HS-5 (cell line): ENCODE data around the gene CD226.
"Not testable (repeated sequence)": the region's sequence is repeated elsewhere in the genome, so short reads cannot be mapped to it uniquely, and the experiment has no call there.

Experiments
- DNase-seq: peaks from one replicate; pipeline ENCODE4 v3.0.0-alpha.2; 2012; ENCODE audit warnings: low read depth

Gene CD226

DNA sequence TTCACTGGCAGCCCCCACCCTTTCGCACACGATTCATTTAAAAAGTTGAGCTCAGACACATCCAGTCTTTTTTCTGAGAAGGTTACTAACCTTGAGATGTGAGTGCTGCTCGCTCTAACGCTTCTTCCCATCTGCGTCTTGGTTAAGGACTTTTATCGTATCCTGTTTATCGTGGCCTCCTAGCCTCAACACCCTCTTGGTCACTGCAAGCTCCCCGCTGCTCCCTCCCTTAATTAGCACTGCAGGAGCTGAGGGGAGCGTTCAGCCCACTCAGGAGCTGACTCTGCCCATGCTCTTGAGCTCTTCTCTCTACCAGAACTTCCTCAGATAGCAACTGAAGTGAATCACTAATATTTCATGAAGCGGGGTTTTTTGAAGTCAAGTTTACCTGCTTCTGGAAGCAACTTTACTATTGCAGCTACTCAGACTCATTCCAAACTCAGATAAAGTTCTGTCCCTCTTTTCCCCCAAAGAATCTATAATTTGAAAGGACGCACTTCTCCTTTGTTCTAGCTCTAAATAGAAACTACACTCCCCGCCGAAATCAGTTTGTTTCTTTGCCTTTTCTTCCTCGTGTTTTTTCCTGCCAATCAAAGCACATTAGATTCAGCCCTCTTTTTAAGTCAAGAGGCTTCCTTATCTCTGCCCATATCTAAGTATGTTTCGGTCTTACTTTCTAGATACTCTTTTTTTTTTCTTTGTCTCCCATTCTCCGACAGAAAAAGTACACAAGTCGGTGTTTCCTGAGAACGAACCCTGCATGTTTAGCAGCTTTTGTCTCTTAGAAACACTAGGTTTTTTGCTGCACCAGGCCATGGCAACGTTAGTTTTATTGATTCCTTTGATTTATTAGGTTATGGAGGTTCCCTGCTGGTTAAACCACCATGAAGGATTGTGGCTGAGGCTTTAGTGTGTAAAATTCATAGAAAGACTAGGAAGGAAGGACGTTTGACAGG is 9.3 kb upstream of the CD226 start:
- no peak for DNase-seq

DNA sequence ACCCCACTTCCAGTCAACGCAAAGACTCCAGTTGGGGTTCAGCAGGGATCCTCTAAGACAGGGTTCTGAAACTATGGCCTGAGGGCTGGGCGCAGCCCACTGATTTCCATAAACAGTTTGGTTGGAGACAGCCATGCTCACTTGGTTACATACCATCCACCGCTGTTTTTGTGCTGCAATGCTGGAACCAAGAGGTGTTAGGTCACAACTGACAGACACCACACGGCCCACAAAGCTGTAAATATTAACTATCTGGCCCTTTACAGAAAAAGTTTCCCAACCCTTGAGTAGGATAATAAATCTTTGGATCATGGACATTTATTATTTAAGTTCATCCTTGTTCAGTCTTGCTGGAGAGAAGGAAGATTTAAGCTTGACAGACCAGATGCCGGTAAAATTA is 8.4 kb upstream of the CD226 start:
- no peak for DNase-seq

DNA sequence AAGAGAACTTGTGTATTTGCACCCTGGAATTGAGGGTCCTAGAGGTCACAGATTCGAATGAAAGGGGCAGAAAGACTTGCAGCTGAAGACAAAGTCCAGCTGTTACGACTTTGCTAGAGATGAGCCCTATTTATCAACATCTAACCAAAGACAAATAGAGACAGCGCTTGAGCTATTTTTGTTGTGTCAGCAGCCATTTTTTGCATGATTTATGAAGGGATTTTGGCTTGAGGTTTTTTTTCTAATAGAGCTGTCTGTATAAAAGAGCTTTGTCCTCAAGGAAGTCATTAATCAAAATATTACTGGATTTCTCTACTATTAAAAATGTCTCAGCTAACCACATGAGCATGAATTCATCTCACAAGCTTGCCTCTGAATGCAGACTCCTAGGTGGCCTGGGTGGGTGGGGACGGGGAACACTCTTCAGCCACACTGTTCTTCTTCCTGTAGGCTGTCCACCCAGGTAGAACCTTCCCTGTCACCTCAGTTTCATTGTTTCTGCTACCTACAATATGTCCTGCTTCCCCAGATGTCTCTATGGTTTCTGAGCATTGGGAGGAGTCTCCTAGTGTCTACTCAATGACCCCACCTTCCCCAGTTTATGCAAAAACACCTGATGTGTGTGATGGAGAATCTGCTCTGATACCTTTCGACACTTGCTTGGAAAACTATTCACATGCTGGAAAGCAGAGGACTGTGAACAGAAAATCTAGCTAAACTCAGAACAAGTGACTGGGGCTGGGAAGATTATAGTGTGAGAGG is 7.2 kb upstream of the CD226 start:
- DNase-seq, result no peak

GRCh38 chr18:69953191-69953590 is 5.5 kb upstream of the CD226 start:
- no peak for DNase-seq

DNA sequence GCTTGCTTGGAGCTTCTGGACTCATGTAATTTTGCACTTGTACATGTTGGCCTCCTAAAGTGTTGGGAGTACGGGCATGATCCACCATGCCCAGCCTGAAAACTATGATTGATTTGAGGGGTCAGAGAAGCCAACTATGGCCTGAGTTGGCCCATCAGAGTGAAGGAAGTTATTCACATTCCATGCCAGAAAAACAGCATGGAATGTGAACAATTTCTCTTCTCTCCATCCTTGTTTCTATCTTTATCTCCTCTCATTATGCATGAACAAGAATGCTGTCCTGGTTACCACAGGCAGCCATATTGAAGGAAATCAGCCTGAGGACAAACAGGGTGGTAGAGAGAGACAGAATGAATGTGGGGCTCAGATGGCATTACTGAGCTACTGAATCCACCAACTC is 3.5 kb upstream of the CD226 start:
- no peak for DNase-seq

DNA sequence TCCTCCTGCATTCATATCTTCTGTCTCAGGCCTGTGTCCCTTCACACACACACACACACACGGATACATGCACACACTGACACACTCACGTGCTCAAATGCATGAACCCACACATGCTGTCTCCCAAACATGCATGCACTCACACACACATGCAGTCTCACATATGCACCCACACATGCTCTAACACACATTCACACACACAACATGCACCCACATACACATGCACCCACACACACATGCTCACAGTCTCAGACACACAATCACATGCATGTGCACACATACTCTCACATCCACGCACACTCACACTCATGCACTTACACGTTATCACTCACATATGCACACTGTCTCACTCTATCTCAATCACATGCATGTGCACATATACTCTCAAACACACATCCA is 1.9 kb upstream of the CD226 start:
- DNase-seq, result no peak

GRCh38 chr18:69948919-69949537 is 1.4 kb upstream of the CD226 start:
- no peak for DNase-seq

DNA sequence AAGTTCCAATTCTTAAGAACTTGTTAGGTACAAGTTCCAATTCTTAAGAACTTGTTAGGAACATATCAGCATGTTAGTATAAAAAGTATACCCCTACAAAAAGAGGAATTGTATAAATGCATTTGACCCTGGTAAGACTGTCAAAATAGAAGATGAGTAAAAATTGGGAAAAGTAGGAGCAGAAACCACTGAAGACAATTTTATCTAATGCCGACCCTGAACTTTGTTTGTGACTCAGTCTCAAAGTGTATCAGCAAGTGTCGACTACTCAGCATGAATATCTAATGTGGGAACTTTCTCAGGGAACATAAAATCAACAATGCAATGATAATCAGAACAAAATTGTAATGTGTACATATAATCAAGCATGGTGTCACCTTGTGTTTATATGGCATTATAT is 583 bp upstream of the CD226 start:
- no peak for DNase-seq

GRCh38 chr18:69946608-69947155 is 991 bp downstream of the CD226 start:
- no peak for DNase-seq

DNA sequence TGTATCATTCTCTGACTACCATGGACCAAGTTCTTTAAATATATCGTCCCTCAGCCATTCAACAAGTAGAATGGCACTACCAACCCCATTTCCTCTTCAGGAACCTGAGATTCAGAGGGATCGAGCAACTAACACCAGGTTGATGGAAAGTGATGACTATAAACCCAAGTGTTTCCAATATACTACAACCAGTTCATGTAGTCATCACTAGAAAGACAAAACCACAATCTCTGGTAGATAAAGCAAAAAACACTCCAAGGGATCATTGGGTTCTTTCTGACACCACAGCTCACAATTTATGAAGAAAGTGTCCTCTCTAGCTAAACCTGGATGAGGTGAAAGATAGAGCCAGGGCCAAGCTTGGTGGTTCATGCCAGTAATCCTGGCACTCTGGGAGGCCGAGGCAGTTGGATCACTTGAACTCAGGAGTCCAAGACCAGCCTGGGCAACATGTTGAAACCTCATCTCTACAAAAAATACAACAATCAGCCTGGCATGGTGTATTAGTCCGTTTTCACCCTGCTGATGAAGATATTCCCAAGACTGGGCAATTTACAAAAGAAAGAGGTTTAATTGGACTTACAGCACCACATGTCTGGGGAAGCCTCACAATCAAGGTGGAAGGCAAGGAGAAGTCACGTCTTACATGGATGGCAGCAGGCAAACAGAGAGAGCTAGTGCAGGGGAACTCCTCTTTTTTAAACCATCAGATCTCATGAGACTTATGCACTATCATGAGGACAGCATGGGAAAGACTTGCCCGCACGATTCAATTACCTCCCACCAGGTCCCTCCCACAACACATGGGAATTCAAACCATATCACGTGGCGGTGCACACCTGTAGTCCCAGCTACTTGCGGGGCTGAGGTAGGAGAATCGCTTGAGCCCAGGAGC is 2.2 kb downstream of the CD226 start:
- DNase-seq, result no peak

- no peak for DNase-seq
Observed at GRCh38 chr18:69944436-69944835, 3.2 kb downstream of the CD226 start.

DNA sequence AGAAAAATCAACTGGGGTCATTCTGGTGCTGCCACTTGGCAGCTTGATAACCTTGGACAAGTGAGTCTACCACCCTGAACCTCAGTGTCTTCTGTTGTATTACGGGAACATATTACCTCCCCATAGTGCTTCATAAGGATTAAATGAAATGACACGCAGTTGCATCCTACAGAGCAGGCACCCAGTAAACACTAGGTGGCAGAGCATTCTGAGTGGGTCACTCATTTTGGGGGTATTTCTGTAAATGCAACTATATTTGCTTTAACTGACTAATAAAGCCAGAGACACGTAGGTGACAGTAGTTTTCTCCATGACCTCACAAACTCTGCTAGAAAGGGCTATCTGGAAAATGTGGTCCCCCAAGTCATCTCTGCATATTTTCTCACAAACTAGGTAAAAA is 4.7 kb downstream of the CD226 start:
- DNase-seq, result no peak

DNA sequence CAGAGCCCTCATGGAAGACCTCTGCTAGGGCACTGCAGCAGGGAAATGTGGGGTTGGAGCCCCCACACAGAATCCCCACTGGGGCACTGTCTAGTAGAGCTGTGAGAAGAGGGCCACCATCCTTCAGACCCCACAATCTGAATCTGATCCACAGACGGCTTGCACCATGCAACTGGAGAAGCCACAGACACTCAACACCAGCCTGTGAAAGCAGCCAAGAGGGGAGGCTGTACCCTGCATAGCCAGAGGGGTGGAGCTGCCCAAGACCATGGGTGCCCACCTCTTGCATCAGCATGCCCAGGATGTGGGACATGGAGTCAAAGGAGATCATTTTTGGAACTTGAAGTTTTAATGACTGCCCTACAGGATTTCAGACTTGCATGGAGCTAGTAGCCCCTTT is 6.5 kb downstream of the CD226 start:
- DNase-seq, result no peak

GRCh38 chr18:69939812-69940211 is 7.9 kb downstream of the CD226 start:
- not testable (repeated sequence) for DNase-seq

- DNase-seq, result no peak
Observed at GRCh38 chr18:69936191-69936558, 11.5 kb downstream of the CD226 start.

DNA sequence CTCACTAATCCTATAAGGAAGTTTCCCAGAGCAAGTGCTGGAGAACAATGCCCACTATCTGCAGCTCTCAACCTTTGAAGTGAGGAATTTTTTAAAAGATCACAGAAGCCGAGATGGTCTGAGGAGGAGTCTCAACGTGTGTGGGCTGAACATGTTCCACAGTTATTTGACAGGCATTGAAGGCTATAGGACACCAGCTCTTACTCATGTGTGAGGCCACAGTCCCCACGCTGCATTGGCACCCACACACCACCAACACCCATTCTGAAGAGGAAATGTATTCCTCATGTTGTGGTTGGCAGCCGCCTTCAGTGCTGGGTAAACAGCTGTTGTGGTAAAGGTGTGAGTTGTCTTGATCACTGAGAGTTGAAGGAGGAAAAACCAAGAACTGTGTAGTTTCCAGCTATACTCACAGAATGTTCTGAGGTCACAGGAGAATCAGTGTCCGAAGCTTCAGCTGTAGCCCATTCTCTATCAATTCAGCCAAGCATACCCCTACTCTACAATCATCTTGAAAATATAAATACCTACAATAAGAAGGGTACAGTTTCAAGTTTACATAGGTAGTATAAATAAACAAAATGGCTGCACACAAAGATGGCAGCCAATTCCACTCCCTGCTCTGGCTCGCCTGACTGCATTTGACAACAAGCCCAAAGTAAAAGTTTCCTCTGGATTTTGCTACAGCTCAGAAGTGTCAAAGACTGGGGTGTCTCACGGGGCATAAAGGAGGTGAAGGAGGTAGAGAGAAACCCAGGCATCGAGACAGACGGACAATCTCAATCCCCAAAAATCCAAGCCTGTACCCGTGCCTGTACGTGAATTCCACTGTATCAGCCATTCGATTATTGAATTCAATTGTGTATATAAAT is 12.1 kb downstream of the CD226 start:
- DNase-seq, result no peak

- DNase-seq, result no peak
Observed at GRCh38 chr18:69934601-69935265, 12.9 kb downstream of the CD226 start.

GRCh38 chr18:69929041-69929774 is 18.5 kb downstream of the CD226 start:
- no peak for DNase-seq

DNA sequence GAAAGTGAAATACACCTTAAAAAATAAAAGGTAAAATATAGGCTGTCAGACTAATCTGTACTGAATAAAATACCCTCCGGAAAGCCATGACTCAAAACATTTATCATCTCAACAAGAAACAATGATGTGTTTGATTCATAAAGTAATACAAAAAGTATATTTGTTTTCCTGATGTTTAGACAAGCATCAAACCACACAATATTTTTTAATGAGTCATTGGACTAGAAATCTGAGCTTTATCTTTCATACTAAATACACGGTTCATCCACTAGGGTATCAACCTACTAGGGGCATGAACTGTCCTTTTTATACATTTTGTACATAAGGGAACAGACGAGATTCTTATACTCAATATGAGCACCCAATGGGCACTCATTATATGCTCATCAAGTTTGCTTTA is 31.3 kb downstream of the CD226 start:
- no peak for DNase-seq
